HL-60/S4 treated with retinoic acid at 250 ng/mL for 4 days and 3 days (cell line): Measurements from ENCODE around the gene ANKZF1.
"Not testable (repeated sequence)": the region's sequence is repeated elsewhere in the genome, so short reads cannot be mapped to it uniquely, and the experiment has no call there.

Source experiments
- in situ Hi-C: fragments of 300-500 bp; cut with MboI; formaldehyde crosslinking; loops from 2 replicates; pipeline ENCODE4 v1.7.0; 2022; ENCODE audit warnings: low sequenced_read_pairs

Gene ANKZF1

GRCh38 chr2:219229305-219230058, at the start of gene ANKZF1, which contains the start of gene ATG9A:
TSS of gene ANKZF1 (plus strand) at chr2:219229806. CDS start at chr2:219230258, 452 bp downstream.
TSS of gene ATG9A (minus strand) at chr2:219229636. CDS start at chr2:219228024, 1,612 bp downstream.
- in situ Hi-C loops = no loop called here

GRCh38 chr2:219180961-219181360, 48.6 kb upstream of the ANKZF1 start:
- in situ Hi-C loops = no loop called here

GRCh38 chr2:219181531-219181930, 48.1 kb upstream of the ANKZF1 start:
- in situ Hi-C loops = no loop called here

GRCh38 chr2:219182331-219183150, 47.1 kb upstream of the ANKZF1 start:
- in situ Hi-C loops = no loop called here

GRCh38 chr2:219183151-219183772, 46.3 kb upstream of the ANKZF1 start:
- in situ Hi-C loops = no loop called here

GRCh38 chr2:219184121-219184520, 45.5 kb upstream of the ANKZF1 start:
- in situ Hi-C loops = no loop called here

GRCh38 chr2:219186754-219187456, 42.7 kb upstream of the ANKZF1 start:
- in situ Hi-C loops = no loop called here

- in situ Hi-C loops = no loop called here
Measured at GRCh38 chr2:219197388-219197787, 32.2 kb upstream of the ANKZF1 start.

GRCh38 chr2:219198974-219199373, 30.6 kb upstream of the ANKZF1 start:
- in situ Hi-C loops = no loop called here

GRCh38 chr2:219199470-219200211, 30.0 kb upstream of the ANKZF1 start:
- in situ Hi-C loops = no loop called here

GRCh38 chr2:219200502-219201326, 28.9 kb upstream of the ANKZF1 start:
- in situ Hi-C loops = not testable (repeated sequence)

GRCh38 chr2:219201331-219201730, 28.3 kb upstream of the ANKZF1 start:
- in situ Hi-C loops = not testable (repeated sequence)

- in situ Hi-C loops = no loop called here
Measured at GRCh38 chr2:219204425-219205164, 25.0 kb upstream of the ANKZF1 start.

- in situ Hi-C loops = no loop called here
Measured at GRCh38 chr2:219205165-219205538, 24.5 kb upstream of the ANKZF1 start.

- in situ Hi-C loops = no loop called here
Measured at GRCh38 chr2:219205981-219206327, 23.7 kb upstream of the ANKZF1 start.

GRCh38 chr2:219206328-219207133, 23.1 kb upstream of the ANKZF1 start, which contains the start of gene ZFAND2B:
TSS of gene ZFAND2B (plus strand) at chr2:219206782. CDS start at chr2:219206988, 206 bp downstream.
- in situ Hi-C loops = no loop called here

- in situ Hi-C loops = no loop called here
Measured at GRCh38 chr2:219207134-219207883, 22.3 kb upstream of the ANKZF1 start.
